Subcutaneous adipose tissue (tissue), 4 donors: ENCODE measurements around the gene ERC2. TPM values are rescaled to one million over a fixed set of nuclear protein-coding genes. Genes with fewer than 3 reads are reported as not detected.

ENCODE experiments used
- total RNA-seq, 4 donors: library from RNA; depleted of rRNA; stranded (reverse); fragments of >200 nt; gene quantifications; one replicate each; pipeline ENCODE4 v1.1.0, GENCODE V29; 2016
- TF ChIP-seq, protein P1 (sequence below): fragments of 450-650 bp; IDR thresholded peaks from one replicate; pipeline ENCODE4 v1.5.1; 2016; ENCODE audit warnings: low read depth, mild to moderate bottlenecking, control low read depth, antibody characterized with exemption, moderate library complexity

Gene ERC2
- total RNA-seq, 4 donors from 2014 or later: 1.1 TPM; not detected in 3

- TF ChIP-seq, protein P1, sequence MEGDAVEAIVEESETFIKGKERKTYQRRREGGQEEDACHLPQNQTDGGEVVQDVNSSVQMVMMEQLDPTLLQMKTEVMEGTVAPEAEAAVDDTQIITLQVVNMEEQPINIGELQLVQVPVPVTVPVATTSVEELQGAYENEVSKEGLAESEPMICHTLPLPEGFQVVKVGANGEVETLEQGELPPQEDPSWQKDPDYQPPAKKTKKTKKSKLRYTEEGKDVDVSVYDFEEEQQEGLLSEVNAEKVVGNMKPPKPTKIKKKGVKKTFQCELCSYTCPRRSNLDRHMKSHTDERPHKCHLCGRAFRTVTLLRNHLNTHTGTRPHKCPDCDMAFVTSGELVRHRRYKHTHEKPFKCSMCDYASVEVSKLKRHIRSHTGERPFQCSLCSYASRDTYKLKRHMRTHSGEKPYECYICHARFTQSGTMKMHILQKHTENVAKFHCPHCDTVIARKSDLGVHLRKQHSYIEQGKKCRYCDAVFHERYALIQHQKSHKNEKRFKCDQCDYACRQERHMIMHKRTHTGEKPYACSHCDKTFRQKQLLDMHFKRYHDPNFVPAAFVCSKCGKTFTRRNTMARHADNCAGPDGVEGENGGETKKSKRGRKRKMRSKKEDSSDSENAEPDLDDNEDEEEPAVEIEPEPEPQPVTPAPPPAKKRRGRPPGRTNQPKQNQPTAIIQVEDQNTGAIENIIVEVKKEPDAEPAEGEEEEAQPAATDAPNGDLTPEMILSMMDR: no peak
These were observed 875.7 kb downstream of the ERC2 start for GRCh38 chr3:55592572-55592971.

GRCh38 chr3:55591888-55592287, 876.4 kb downstream of the ERC2 start:
- TF ChIP-seq, protein P1: no peak

DNA sequence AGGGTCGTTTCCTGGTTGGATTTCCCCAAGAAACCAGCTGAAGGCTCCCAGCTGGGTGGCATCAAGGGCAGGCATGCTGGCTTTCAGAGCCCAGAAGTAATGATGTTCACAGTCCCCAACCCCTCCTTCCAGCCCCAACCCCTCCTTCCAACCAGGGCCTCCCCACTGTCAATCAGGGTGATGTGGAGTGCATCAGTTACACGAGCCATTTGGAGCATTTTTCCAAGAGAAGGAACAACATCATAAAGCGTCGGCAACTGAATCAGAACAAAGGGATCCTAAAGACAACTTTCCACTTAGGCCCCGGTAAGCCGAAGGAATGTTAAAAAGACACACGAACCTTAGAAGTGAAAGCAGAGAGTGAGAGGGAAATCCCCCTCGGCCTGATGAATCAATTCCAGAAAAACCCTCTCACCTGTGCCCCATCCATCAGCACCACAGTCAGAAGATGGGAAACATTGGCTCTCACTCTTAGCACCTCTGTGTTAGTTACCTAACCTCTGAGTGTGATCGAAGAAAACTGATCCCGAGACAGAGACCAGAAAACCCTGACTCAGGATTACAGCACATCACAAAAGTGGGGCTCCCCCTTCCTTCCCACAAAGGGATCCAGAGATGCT, 880.0 kb downstream of the ERC2 start:
- TF ChIP-seq, protein P1: no peak

GRCh38 chr3:55585856-55586255, 882.4 kb downstream of the ERC2 start:
- TF ChIP-seq, protein P1: no peak

DNA sequence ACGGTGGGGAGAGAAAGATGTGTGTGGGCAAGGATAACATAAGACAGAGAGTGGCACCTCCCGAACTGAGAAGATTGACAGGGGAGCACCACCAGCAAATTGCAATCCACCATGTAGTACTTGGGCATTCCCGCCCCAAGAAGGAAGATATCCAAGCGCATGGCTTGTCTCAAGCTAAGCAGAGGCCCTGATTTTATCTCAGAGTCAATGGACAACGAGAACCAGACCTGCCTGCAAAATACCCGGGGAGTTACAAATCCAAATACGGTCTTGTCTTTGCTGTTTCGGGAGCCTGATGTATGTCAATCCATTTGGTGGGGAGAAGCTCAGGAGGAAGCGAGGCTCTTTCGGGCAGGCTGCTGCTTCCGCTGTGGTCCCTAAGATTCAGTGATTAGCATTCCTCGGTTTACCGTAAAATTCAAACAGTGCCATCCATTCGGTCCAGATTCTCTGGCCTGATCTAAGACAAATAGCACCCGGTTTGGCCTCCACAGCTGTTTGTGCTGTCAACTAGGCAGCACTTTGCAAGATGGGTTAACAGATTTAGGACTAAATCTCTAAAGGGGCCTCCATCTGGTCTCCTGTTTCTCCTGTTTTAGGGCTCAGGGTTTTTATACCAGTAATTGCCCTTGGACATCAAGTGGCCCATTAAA, 883.4 kb downstream of the ERC2 start:
- TF ChIP-seq, protein P1: no peak

DNA sequence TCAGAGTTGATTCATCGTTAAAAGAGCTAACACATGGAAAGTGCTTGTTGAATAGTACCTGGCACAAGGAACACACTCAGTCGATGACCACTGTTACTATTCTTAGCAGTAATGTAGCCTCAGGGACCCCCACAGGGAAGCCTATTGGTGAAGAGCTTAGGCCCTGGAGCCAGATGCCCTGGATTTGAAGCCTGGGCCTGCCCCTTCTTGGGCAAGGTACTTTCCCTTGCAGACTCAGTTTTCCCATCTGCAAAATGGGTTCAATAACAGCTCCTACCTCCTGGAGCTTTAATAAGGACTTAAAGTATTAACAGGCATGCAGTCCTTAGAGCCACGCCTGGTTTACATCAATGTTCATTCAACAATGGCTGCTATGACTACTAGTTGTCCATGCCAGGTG, 884.2 kb downstream of the ERC2 start:
- TF ChIP-seq, protein P1: no peak

GRCh38 chr3:55583475-55583874, 884.8 kb downstream of the ERC2 start:
- TF ChIP-seq, protein P1: no peak
